ENCODE measurements around the gene ODF2L.

DNA sequence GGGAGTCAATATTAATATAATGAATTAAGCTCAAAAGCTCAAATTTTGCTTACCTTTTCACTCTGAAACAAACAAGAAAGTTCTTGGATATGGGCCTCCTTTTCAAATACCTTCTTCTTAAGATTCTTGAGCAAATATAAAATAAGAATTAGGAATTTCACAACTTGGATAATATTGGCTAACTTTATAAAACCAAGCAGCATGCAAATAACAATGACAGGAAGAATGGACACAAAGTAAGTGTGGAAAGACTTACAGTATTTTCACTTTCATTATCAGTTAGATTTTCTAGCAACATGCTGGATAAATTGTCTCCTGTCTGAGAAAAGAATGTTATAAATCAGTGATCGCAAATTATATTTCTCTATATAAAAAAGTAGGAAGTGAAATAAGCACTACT, 13.2 kb downstream of the ODF2L start:
- TF ChIP-seq POLR2A (IDR thresholded peaks at IDR 0.05) = no peak
- TF ChIP-seq, protein P1, sequence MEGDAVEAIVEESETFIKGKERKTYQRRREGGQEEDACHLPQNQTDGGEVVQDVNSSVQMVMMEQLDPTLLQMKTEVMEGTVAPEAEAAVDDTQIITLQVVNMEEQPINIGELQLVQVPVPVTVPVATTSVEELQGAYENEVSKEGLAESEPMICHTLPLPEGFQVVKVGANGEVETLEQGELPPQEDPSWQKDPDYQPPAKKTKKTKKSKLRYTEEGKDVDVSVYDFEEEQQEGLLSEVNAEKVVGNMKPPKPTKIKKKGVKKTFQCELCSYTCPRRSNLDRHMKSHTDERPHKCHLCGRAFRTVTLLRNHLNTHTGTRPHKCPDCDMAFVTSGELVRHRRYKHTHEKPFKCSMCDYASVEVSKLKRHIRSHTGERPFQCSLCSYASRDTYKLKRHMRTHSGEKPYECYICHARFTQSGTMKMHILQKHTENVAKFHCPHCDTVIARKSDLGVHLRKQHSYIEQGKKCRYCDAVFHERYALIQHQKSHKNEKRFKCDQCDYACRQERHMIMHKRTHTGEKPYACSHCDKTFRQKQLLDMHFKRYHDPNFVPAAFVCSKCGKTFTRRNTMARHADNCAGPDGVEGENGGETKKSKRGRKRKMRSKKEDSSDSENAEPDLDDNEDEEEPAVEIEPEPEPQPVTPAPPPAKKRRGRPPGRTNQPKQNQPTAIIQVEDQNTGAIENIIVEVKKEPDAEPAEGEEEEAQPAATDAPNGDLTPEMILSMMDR (IDR thresholded peaks at IDR 0.05) = no peak
- no peak for TF ChIP-seq EP300 (IDR thresholded peaks at IDR 0.05)
